HL-60 (cell line): ENCODE measurements around the gene NDC1.

Source experiments
- GABPA ChIP-seq: IDR thresholded peaks from 2 replicates; pipeline ENCODE4 v1.6.1; 2012; ENCODE audit warnings: low read depth
- POLR2AphosphoS5 ChIP-seq: IDR thresholded peaks from 2 replicates; pipeline ENCODE4 v1.6.1; 2012; ENCODE audit warnings: low read depth
- TF ChIP-seq, protein P1 (sequence below): IDR thresholded peaks from one replicate; pipeline ENCODE4 v1.5.1; 2011; ENCODE audit warnings: low read length, control low read depth, inconsistent platforms; ENCODE audit not compliant: insufficient read depth

DNA sequence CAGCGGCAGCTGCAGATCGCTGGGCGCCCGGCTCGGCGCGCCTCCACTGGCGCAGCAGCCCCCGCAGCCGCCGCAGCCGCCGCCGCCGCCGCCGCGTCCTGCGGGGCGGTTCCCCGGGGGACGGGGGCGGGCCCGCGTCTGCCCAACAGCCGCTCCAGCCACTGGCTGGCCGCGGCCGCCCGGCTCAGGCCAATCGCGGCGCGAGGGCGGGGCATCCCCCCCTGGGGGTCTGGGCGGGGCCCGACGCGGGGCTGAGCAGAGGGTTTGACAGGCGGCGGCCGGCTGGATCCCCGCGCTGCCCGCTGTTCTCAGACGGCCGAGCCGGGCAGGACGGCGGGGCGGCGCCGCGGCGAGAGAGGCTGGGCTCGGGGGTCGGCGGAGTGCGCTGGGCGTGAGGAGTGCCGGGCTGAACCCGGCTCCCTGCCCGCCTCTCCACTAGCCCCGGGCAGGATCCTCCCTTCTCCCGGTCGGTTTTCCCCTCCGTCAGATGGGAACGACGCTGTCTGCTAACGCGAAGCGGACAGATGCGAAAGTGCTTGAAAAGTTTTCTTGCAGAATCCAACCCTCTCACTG is 98.9 kb downstream of the NDC1 start, which contains the start of gene GLIS1:
- TF ChIP-seq, protein P1, sequence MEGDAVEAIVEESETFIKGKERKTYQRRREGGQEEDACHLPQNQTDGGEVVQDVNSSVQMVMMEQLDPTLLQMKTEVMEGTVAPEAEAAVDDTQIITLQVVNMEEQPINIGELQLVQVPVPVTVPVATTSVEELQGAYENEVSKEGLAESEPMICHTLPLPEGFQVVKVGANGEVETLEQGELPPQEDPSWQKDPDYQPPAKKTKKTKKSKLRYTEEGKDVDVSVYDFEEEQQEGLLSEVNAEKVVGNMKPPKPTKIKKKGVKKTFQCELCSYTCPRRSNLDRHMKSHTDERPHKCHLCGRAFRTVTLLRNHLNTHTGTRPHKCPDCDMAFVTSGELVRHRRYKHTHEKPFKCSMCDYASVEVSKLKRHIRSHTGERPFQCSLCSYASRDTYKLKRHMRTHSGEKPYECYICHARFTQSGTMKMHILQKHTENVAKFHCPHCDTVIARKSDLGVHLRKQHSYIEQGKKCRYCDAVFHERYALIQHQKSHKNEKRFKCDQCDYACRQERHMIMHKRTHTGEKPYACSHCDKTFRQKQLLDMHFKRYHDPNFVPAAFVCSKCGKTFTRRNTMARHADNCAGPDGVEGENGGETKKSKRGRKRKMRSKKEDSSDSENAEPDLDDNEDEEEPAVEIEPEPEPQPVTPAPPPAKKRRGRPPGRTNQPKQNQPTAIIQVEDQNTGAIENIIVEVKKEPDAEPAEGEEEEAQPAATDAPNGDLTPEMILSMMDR, result no peak
- no peak for TF ChIP-seq GABPA
- TF ChIP-seq POLR2AphosphoS5, result no peak
